Astrocyte of the cerebellum (primary cell): Measurements from ENCODE around the gene WNT7B.

Experiments used
- DNase-seq: peaks from one replicate; pipeline ENCODE4 v3.0.0-alpha.2; 2011; ENCODE audit warnings: low read depth
- H3K4me3 ChIP-seq: 2 replicates; pipeline ENCODE4 v1.5.1; 2011; ENCODE audit warnings: mild to moderate bottlenecking, low read depth, low read length, moderate library complexity
- in situ Hi-C: cut with HindIII; loops from 2 replicates; pipeline ENCODE4 v1.10.0; 2017; ENCODE audit warnings: low sequenced_read_pairs
- TF ChIP-seq, protein P1 (sequence below): IDR thresholded peaks from 2 replicates; pipeline ENCODE4 v1.5.1; 2012; ENCODE audit warnings: low read length, low read depth, moderate library complexity, mild to moderate bottlenecking; ENCODE audit errors: missing control alignments

WNT7B gene

DNA sequence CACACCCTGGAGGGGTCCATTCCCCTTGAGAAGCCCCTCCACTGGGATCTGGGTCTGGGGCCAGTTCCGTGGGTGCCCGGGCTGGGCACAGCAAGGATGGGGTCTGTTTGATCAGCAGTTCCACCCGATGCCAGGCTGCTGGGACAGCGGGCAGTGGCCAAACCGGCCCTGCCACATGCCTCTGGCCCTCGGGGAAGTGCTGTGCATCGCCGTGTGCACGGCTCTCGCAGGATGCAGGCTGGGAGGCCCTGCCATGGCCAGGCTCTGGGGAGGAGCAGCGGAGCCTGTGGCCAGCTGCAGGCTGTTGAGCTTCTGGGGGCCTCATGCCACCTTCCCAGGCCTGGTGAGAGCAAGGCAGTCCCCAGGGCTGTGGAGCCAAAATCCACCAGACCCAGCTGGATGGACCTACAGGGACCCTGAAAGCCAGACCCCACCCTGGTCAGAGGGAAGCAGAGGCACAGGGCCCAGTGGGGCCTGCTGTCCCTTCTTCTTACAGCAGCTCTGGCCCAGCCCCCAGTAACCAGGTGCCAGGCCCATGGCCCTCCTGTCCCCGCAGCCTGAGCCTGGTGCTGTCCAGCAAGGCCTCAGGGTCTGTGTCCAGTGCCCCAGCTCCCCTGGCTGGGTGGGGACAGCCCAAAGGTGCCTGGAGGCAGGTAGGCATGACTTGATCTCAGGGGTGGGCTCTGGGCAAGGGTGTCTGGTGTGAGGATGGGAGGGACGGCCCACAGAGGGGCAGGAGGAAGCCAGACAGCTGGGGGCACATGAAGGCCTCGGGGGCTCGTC lies 57.3 kb downstream of the WNT7B start:
- DNase-seq = no peak
- no peak overlapping the region for H3K4me3 ChIP-seq
- TF ChIP-seq, protein P1, sequence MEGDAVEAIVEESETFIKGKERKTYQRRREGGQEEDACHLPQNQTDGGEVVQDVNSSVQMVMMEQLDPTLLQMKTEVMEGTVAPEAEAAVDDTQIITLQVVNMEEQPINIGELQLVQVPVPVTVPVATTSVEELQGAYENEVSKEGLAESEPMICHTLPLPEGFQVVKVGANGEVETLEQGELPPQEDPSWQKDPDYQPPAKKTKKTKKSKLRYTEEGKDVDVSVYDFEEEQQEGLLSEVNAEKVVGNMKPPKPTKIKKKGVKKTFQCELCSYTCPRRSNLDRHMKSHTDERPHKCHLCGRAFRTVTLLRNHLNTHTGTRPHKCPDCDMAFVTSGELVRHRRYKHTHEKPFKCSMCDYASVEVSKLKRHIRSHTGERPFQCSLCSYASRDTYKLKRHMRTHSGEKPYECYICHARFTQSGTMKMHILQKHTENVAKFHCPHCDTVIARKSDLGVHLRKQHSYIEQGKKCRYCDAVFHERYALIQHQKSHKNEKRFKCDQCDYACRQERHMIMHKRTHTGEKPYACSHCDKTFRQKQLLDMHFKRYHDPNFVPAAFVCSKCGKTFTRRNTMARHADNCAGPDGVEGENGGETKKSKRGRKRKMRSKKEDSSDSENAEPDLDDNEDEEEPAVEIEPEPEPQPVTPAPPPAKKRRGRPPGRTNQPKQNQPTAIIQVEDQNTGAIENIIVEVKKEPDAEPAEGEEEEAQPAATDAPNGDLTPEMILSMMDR = no peak
- in situ Hi-C loops = no loop called here

DNA sequence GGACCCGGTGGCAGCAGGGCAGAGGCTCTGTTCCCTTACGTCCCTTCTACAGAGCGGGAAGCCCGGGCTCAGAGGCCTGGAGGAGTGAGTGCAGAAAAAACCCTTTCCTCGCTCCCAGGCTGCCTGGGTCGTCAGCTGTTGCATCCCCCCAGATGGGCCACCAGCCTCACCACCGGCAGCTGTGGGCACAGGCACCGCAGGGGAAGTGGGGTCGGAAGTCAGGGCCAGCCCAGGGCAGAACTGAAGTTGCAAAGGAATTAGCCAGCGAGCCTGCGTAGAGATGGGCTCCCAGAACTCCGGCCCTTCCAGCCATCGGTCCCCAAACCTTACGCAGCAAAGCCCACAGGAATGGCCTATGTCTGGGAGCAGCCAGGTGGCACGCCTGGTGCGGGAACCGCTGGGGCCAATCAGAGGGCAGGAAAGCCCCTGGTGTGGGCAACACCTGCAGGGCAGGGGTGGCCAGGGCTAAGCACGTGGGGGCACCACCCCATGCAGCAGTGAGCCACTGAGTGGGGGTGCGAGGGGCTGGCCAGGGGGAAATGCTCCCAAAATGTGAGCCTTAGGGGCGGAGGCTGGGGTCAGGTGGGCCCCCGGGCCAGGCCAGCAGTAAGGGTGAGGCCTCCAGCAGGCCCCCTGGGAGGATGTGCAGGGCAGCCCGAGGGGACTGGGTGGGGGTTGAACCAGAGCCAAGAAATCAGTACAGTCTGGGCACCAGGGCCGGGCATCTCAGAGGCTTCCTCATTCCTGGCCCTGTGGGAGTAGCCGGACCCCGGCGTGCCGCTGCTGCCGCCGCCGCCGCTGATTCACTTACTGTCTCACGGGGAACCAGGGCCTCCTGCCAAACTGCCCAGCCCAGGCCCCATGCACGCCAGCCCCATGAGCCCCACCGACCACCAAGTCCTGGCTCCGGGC lies 58.2 kb downstream of the WNT7B start:
- in situ Hi-C loops = no loop called here
- DNase-seq = peak; percentile 18
- H3K4me3 ChIP-seq = no peak overlapping the region
- TF ChIP-seq, protein P1 = no peak

DNA sequence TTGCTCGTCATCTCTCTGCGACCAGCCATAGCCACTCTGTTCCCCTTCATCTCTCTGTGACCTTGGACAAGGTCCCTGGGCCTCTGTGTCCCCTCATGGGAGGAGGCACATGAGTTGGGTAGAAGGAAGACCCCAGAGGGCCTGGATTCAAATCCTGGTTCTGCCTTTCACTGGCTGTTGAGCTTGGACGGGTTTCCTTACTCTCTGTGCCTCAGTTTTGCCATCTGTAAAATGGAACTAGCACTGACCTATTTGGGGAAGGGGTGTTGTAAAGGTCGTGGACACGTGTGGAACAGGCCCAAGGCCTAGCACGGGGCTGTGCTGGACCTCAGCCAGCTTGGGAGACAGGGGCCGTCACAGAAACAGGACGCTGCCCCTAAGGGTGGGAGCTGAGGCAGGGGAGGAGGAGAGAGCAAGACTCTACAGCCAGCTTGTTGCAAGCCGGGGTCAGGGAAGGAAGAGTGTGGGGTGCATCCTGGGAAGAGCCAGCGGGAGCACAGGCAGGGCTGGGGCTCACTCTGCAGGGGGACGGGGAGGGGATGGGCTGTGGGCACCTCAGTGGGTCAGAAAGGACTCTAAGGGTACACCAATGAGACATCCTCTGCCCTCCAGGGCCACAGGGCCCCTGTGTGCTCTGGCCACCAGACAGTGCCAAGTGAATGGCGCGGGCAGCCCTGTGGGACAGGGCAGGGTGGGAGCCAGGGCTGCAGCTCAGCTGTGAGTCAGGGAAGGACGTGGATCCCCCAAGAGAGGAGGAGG lies 59.1 kb downstream of the WNT7B start:
- no peak for DNase-seq
- TF ChIP-seq, protein P1 = no peak
- in situ Hi-C loops = no loop called here
- H3K4me3 ChIP-seq = no peak overlapping the region

DNA sequence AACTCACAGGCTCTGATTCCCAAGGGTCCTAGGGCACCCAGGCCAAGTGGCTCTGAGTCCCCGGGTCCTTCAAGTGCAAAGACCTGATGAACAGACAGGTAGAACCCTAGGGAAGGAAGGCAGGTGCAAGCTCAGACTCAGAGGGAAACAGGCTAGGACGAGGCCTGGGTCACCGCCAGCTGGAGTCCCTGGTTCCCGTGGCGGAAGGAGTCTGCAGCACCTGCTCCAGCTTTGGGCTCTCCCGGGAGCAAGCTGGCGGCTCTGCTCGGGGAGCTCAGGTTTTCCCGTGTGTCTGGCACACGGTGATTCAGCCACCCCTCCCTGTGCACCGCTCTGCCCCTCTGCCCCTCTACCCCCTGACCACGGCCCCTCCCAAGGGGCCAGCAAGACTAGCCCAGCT lies 59.8 kb downstream of the WNT7B start:
- H3K4me3 ChIP-seq = no peak overlapping the region
- no peak for DNase-seq
- in situ Hi-C loops = no loop called here
- TF ChIP-seq, protein P1 = no peak

DNA sequence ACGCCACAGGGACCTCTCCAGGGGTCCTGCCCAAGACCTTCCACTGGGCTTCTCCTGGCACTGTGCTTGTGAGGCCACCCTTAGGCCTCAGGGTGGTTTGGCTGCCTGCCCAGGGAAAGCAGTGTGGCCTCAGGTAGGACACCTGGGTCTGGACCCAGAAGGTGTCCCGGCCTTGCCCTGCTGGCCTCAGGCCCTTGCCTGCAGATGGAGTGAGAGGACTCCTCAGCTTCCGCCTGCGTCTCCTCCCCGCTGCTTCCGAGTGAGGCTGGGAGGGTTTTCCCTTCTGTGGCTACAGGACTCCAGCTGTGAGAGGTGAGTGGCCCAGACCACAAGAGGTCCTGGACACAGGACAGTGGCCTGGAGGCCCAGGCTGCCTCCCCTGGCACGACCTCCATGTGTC lies 60.4 kb downstream of the WNT7B start:
- TF ChIP-seq, protein P1 = no peak
- H3K4me3 ChIP-seq = no peak overlapping the region
- in situ Hi-C loops = no loop called here
- DNase-seq = no peak

DNA sequence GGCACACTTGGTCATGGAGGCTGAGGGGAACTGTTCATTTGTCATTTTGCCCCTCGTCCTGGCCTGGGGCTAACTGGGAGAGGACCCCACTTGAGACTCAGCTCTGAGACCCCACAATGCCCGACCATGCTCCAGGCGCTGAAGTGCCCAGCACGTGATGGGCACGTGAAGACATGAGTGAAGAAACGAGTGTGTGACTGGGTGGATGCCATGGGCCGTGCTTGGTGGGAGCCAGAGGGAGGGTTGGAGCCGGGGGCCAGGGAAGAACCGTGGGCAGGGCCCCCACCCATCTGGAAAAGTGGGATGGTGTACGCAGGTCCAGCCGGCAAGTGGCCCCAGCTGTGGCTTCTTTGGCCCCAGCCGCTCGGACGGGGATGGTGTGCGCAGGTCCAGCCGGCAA lies 61.1 kb downstream of the WNT7B start:
- DNase-seq = no peak
- in situ Hi-C loops = no loop called here
- TF ChIP-seq, protein P1 = no peak
- no peak overlapping the region for H3K4me3 ChIP-seq
